NCI-H1092 treated with DMSO at 0.1 percent for 48 hours (cell line): ENCODE results near the gene NPRL2.

Source experiments
- DNase-seq: peaks from one replicate; lab custom pipeline; 2025; lab: John Stamatoyannopoulos, UW

The NPRL2 gene

GRCh38 chr3:50373146-50374051 lies 22.8 kb upstream of the NPRL2 start:
- no peak for DNase-seq

GRCh38 chr3:50372349-50372748 lies 21.8 kb upstream of the NPRL2 start:
- DNase-seq = peak; percentile 18

- no peak for DNase-seq
Measured at GRCh38 chr3:50371133-50371685, 20.6 kb upstream of the NPRL2 start.

GRCh38 chr3:50370594-50370993 lies 20.0 kb upstream of the NPRL2 start:
- DNase-seq = peak; percentile 26

- DNase-seq = no peak
Measured at GRCh38 chr3:50369012-50369670, 18.6 kb upstream of the NPRL2 start.

DNA sequence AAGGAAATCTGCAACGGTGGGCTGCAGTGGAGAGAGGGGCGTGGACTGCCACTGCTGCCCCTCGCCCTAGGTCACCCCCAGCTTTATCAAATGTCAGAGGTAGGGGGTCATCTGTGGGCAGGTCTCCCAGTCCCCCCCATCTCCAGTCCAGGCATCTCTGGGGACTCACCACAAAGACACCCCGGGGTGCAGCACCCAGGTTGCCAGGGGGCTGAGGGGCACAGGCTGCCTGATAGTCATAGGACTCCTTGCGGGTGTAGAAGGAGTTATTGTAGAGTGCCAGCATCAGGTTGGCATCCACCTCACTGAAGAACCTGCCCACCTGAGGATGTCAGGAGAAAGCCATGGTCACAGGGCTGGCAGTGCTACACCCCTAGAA lies 15.3 kb upstream of the NPRL2 start:
- DNase-seq = no peak

GRCh38 chr3:50365080-50365841 lies 14.7 kb upstream of the NPRL2 start:
- no peak for DNase-seq

DNA sequence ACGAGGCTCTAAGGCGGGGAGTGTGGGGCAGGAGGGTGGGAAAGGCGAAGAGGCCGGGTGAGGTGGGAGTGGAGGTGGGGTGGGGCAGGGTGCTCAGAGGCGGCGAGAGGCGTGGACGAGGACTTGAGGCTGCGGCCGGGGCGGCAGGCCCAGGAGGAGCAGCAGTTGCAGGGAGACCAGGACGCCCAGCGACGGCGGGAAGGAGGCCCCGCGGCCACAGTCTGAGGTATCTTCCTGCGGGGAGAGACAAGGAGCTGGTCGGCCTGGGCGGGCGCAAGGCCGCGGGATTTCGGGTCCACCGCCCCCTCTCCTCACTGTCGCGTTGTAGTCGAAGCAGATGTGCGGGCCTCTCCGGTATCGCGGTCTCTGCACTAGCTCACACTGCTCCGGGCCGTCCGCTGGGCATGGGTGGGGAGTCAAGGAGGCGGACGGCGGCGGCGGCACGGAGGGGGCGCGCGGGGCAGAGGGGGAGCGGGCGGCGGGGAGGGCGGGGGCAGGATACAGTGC lies 14.1 kb upstream of the NPRL2 start:
- no peak for DNase-seq

DNA sequence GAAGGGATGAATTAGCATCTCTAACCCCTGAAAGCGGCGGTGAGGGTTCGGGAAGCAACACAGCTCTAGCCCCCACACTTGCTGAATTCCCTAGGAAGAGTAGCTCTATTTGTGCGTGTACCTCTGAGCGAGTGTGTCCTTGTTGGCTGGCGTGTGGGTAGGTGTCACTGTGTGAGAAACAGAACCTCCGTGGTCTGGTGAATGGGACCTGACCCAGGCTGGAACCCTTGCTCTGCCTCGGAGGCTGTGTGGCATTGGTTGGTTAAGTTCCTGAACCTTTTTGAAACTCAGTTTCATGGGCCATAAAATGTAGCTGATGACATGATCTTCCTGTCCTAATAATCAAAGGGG lies 9.2 kb upstream of the NPRL2 start:
- DNase-seq = no peak

DNA sequence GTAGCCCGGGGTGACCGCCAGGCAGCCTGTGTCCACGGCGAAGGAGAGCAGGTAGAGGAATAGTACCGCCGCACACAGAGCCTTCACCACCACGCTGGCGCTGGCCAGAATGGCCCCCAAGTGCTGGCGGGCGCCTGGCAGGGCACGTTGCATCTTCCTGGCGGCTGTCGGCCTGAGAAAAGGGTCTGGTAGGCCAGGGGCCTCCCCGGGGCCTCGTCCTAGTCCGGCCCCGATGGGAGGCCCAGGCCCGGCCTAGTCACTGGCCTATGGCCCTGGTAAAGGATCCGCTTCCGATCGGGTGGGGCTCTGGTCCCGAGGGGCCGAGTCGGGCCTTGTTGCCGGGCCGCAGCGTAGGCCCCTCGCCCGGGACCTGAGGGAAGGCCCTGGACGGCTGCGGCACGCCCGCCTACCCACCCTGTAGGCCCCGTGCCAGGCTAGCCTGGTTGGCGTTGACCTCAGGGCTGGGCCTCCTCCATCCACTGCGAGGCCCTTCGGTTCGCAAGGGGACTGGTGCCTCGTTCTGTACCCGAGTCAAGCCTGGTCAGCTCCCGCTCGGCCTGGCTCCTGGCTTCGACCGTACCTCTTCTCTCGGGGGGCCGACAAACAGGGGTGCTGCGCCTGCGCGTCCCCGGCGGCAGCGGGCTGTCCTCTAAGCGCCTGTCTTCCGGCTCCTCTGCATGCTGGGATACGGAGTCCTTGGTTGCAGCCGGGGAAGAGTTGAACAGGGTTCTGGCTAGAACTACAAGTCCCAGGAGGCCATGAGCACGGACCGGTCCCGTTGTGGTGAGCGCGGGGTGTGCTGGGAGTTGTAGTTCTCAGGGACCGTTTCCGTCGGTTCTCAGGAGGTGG lies 8.6 kb upstream of the NPRL2 start, which contains the start of gene TMEM115:
TSS of gene TMEM115 (minus strand) at position 611 of the 849 bp plus-strand sequence. CDS start at position 153, 458 bp downstream.
- peak; percentile 96 for DNase-seq

DNA sequence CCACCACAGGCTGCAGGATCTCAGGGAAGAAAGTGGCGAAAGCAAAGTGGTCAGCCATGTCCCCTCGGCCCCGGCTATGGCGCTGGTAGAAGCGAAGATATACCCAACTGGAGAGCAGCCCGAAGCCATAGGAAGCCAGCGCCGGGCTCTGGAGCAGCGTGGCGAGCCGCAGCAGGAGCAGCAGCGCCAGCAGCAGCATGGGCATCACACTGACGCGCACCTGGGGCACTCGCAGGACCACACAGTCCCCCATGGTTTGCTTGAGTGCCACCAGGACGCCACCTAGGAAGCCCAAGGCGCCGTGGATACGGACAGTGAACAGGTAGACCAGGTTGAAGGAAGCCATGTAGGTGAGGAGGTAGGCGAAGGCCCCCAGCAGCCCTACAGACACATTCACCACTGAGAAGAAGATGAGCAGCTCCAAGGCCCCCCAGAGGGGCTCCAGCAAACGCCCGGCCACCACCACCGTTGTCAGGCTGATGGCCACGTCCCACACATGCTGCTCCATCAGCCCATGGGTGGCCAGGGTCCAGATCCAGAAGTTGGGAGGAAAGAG lies 7.9 kb upstream of the NPRL2 start:
- no peak for DNase-seq

GRCh38 chr3:50357481-50357880 lies 6.9 kb upstream of the NPRL2 start:
- DNase-seq = no peak

GRCh38 chr3:50356553-50356952 lies 6.0 kb upstream of the NPRL2 start:
- no peak for DNase-seq

- no peak for DNase-seq
Measured at GRCh38 chr3:50355829-50356552, 5.4 kb upstream of the NPRL2 start.

GRCh38 chr3:50354850-50355249 lies 4.3 kb upstream of the NPRL2 start:
- no peak for DNase-seq

GRCh38 chr3:50354186-50354764 lies 3.7 kb upstream of the NPRL2 start:
- DNase-seq = no peak

DNA sequence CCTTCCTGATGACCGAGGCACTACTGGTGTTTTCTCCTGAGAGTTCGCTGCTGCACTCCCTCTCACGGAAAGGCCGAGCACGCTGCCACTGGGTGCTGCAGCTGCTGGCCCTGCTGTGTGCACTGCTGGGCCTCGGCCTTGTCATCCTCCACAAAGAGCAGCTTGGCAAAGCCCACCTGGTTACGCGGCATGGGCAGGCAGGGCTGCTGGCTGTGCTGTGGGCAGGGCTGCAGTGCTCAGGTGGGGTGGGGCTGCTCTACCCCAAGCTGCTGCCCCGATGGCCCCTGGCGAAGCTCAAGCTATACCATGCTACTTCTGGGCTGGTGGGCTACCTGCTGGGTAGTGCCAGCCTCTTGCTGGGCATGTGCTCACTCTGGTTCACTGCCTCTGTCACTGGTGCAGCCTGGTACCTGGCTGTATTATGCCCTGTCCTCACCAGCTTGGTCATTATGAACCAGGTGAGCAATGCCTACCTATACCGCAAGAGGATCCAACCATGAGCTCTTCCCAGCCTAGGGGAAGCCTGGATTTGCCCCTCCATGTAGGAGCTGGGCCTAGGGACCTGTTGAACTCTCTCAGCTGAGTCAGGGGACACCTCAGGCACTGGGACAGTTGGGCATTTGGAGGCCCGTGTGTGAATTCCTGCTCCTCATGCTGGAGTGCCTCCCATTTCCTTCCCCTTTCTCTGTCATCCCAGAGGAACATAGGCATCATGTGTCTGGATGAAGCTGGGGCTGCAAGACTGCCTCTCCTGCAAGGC lies 2.9 kb upstream of the NPRL2 start:
- no peak for DNase-seq

DNA sequence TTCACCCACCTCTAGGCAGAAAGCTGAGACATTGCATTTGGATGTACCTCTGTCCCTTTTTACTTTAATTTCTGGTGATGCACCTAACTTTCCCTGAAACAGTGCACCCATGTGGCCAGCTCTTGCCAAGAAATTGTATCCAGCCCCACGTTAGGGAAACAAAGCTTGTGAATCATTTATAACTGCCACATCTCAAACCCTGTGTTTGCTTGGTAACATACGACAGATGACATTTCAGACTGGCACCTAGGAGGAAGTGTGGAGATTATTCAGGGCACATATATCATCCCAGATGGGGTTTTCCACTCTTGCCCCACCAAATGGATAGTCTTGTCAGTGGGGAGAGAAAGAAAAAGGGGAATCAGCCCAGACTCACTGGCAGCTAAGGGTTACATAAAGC lies 2.2 kb upstream of the NPRL2 start:
- no peak for DNase-seq

- DNase-seq = no peak
Measured at GRCh38 chr3:50351323-50351697, 735 bp upstream of the NPRL2 start.
